Vagina (tissue), 2 donors: ENCODE data around the gene C1QTNF4.

Experiments
- POLR2A ChIP-seq, 2 donors: fragments of 450-650 bp; IDR thresholded peaks; one replicate each; pipeline ENCODE4 v1.6.1; 2017; ENCODE audit warnings: antibody characterized with exemption in 2 of 2, mild to moderate bottlenecking in 2 of 2, moderate library complexity in 2 of 2
- POLR2AphosphoS5 ChIP-seq, 2 donors: sonication (generic); formaldehyde crosslinking; IDR thresholded peaks; one replicate each; pipeline ENCODE4 v1.9.0; 2017; ENCODE audit warnings: antibody characterized with exemption in 2 of 2, mild to moderate bottlenecking in 2 of 2, low read depth in 1 of 2; ENCODE audit not compliant: insufficient read depth in 1 of 2
- TF ChIP-seq, protein P1 (sequence below), 3 experiments: fragments of 450-650 bp in 2 of 3; fragments of 200-600 bp in 1 of 3; sonication (generic) in 1 of 3; IDR thresholded peaks; one replicate each; pipeline ENCODE4 v1.5.1; 2017 to 2019; ENCODE audit warnings: antibody characterized with exemption in 3 of 3, mild to moderate bottlenecking in 2 of 3, moderate library complexity in 2 of 3

DNA sequence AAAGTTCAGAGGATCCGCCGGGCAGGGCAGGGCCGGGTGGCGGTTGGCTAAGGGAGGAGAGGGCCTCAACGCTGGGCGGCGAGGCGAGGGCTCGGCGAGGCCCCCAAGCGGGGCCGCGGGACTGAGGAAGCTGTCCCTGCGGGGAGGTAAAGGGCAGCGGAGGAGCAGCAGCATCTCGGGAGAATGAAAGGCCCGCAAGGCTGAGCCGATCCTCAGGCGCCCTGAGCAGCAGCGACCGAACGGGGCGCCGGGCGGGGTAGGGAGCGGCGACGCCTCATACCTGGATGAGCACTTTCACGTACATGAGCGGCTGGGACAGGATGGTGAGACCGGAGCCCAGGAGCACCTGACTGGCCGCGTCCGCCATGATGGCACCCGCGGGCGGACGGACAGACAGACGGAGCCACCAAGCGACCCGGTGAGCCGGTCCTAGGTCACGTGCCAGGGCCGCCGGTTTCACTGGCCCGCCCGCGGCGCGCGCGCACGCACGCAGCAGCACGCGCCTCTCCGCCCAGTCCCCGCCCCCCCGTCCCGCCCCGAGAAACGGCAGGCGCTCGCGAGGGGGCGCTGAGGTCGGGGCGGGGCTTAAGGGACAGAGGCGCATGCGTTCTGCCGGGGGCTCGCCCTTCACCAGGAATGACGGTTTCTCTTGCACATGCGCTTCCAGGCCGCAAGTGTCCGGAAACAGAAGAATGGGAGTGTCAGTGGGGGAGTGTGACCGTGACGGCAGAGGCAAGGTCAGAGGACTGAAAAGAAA, 48.1 kb upstream of the C1QTNF4 start, which contains the start of gene MTCH2:
- TF ChIP-seq, protein P1, sequence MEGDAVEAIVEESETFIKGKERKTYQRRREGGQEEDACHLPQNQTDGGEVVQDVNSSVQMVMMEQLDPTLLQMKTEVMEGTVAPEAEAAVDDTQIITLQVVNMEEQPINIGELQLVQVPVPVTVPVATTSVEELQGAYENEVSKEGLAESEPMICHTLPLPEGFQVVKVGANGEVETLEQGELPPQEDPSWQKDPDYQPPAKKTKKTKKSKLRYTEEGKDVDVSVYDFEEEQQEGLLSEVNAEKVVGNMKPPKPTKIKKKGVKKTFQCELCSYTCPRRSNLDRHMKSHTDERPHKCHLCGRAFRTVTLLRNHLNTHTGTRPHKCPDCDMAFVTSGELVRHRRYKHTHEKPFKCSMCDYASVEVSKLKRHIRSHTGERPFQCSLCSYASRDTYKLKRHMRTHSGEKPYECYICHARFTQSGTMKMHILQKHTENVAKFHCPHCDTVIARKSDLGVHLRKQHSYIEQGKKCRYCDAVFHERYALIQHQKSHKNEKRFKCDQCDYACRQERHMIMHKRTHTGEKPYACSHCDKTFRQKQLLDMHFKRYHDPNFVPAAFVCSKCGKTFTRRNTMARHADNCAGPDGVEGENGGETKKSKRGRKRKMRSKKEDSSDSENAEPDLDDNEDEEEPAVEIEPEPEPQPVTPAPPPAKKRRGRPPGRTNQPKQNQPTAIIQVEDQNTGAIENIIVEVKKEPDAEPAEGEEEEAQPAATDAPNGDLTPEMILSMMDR (IDR thresholded peaks at IDR 0.05): peak in 2 of 3 experiments; percentile 25 to 55
- TF ChIP-seq POLR2A (IDR thresholded peaks at IDR 0.05) (peak in 1 of 2 donors; percentile 24), POLR2AphosphoS5 (IDR thresholded peaks at IDR 0.05; ENCODE audit: insufficient read depth in 1 of 2, low read depth in 1 of 2) (peak; percentile 86 to 93)
